Activated naive CD4-positive, alpha-beta T cell treated with anti-CD3 and anti-CD28 coated beads, Interleukin-2, amount 50 U/mL, for 24 hours (primary cell): ENCODE measurements around the gene CLMN.

Experiments used
- H3K27ac Mint-ChIP-seq: one replicate; pipeline ENCODE4 v1.8.0; 2021; ENCODE audit warnings: mild to moderate bottlenecking, mixed read lengths
- H3K27me3 Mint-ChIP-seq: one replicate; pipeline ENCODE4 v1.8.0; 2021; ENCODE audit warnings: mixed read lengths
- H3K36me3 Mint-ChIP-seq: one replicate; pipeline ENCODE4 v1.8.0; 2021; ENCODE audit warnings: mixed read lengths
- H3K4me1 Mint-ChIP-seq: one replicate; pipeline ENCODE4 v1.8.0; 2021; ENCODE audit warnings: mixed read lengths
- H3K4me3 Mint-ChIP-seq: one replicate; pipeline ENCODE4 v1.8.0; 2021; ENCODE audit warnings: mild to moderate bottlenecking, mixed read lengths
- H3K9me3 Mint-ChIP-seq: one replicate; pipeline ENCODE4 v1.8.0; 2021; ENCODE audit warnings: mixed read lengths

CLMN gene

DNA sequence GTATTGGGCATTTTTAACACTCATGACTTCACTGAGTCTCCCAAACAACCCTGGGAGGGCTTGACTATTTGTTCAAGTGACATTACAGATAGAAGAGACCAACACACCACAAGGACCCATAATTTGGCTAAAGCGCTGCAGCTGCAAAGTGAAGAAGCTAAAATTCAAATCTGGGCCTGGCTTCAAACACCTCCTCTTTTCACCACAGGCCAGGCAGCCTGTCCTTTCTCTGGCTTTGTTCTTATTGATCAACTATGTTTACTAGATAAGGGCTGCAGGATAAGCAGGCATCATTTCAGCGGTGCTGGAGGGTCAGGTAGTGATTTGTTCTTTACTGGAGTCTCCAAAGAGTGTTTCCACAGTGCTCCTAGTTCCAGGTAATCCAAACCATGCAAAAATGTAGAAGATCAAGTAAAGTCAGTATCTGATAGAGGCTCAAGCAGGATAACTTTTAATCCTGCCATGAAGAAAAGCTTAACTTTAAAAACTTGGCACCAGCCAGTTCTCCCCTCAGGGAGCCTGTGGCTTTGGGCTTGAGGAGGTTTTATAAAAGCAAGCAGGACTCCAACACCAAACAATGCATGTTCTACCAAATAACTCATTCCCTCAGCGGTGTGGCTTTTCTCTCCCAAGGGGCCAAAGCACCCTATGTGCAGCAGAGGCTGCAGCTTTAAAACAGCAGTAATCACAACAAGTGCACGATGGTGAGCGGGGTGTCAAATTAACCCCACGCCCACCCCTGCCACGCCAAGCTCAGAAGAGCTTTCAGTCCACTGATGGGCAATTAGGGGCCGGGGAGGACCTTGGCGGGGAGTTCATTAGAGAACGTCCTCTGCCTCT, 16.8 kb downstream of the CLMN start:
- Mint-ChIP-seq H3K4me3 (no peak overlapping the region), H3K4me1 (no peaks in the 10 kb centered on the region), H3K27me3 (peaks cover 2% of the 10 kb centered on the region), H3K9me3 (no peaks in the 10 kb centered on the region), H3K27ac (no peak overlapping the region), H3K36me3 (no peaks in the 10 kb centered on the region)

DNA sequence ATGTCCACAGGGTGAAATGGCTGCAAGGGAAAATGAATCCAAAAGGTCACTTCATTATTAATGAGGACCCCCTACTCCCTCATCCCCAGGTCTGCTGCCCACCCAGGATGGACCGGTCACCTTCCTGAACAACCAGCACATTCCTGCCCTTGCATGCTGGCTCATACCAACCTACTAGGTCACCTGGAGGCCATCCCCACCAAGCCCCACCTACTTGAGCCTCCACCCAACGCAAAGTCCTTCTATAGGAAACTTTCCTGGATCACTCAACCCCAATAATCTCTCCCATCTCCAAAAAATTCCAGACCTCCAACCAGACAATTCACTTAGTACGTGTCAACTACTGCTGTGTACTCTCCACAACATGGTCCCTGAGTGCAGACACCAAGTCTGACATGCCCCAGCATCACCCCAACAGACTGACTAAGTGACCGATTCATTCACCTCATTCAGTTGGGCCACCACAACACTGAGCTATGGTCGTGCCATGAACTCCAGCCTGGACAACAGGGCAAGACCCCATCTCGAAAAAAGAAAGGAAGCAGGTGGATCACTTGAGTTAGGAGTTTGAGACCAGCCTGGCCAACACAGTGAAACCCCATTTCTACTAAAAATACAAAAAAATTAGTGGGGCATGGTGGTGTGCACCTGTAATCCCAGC, 18.1 kb downstream of the CLMN start:
- H3K36me3 Mint-ChIP-seq, result no peaks in the 10 kb centered on the region
- H3K9me3 Mint-ChIP-seq, result peaks cover 1% of the 10 kb centered on the region
- H3K4me1 Mint-ChIP-seq, result no peaks in the 10 kb centered on the region
- no peak overlapping the region for H3K27ac Mint-ChIP-seq
- no peaks in the 10 kb centered on the region for H3K27me3 Mint-ChIP-seq
- no peak overlapping the region for H3K4me3 Mint-ChIP-seq

DNA sequence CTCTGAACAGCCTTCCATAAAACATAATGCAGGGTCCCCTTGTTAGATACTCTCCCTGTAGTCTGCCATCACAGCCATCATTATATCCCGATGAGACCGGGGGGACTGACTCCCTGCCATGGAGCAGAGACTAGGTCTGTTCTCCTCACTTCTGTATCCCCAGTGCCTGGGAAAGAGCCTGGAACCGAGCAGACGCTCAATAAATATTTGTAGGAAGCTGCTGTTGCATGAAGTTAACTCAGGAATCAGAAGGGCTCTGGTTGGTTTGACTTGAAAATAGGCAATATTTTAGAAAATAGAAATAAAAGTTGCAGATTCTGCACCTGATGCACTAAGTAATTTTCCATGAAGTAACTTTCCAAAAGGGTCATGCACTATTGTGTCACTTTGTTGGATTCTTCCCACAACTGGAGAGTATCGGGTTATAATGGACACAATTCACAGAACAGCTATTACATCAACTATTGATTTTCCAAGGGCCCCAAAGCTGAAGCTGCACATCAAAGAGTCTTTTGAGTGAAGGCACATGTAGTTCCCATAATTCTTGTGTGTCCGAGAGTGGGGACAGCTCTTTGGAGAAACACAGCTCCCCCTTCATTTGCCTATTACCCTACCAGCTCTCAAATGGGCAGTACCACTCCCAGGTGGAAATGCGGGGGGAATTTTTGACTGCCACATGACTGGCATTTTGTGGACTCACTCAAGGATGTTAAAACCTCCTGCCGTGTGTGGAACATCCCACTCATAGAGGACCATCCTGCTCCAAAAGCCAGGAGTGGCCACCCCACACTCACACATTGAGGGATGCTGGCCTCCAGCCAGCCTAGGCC, 18.8 kb downstream of the CLMN start:
- Mint-ChIP-seq H3K27ac (no peak overlapping the region), H3K4me3 (no peak overlapping the region), H3K4me1 (no peaks in the 10 kb centered on the region), H3K9me3 (peaks cover 6% of the 10 kb centered on the region), H3K36me3 (peaks cover 2% of the 10 kb centered on the region), H3K27me3 (peaks cover 3% of the 10 kb centered on the region)

DNA sequence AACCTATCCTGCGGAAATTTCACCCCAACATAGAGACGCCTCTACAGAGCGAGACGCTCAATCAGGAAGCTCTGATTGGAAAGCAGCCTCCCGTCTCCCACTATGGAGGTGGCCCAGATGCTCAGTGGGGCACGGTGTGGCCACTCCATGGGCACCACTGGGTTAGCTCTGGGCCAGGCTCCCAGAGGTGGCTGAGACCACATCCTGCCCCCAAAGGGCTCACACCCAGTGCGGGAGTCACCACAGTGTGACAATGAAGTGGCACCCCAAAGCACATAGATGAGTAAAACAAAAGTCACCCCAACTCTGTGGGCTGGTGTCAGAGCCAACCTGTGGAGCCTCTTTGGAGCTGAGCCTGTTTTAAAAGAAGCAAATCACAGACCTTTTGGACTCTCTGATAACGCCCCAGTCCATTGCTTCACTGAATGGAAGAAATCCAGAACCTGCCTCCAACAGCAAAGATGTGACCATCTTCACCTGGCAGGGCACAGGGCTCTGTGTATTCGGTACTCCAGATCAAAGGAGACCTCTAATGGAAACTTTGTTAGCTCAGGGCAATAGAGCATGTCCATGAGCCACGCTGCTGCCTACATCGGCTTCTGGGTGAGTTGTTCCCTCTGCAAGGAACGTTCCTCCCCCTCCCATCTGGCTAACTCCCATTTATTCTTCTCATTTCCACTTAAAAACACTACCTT, 19.6 kb downstream of the CLMN start:
- peaks cover 6% of the 10 kb centered on the region for H3K9me3 Mint-ChIP-seq
- peaks cover 2% of the 10 kb centered on the region for H3K36me3 Mint-ChIP-seq
- no peaks in the 10 kb centered on the region for H3K4me1 Mint-ChIP-seq
- H3K27ac Mint-ChIP-seq, result no peak overlapping the region
- no peak overlapping the region for H3K4me3 Mint-ChIP-seq
- peaks cover 3% of the 10 kb centered on the region for H3K27me3 Mint-ChIP-seq

DNA sequence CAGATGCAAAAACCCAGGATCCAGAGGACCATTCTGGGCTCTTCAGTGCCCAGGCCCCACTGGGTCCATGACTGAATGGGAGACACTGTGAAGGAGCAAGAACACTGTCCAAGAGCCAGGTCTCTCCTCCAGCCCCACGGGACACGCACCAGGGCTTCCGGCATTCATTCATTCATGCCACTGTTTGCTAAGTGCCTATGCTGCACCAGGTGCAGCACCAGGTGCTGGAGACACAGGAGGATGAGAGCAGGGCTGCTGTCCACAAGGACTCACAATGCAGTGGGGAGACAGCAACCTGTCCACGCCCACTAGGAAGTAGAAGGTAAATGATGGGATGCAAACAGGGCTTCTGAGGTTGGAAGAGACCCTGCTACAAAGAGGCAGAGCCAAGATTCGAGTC, 20.4 kb downstream of the CLMN start:
- no peak overlapping the region for H3K4me3 Mint-ChIP-seq
- H3K4me1 Mint-ChIP-seq, result no peaks in the 10 kb centered on the region
- peaks cover 6% of the 10 kb centered on the region for H3K9me3 Mint-ChIP-seq
- H3K36me3 Mint-ChIP-seq, result peaks cover 2% of the 10 kb centered on the region
- peaks cover 4% of the 10 kb centered on the region for H3K27me3 Mint-ChIP-seq
- H3K27ac Mint-ChIP-seq, result no peak overlapping the region

DNA sequence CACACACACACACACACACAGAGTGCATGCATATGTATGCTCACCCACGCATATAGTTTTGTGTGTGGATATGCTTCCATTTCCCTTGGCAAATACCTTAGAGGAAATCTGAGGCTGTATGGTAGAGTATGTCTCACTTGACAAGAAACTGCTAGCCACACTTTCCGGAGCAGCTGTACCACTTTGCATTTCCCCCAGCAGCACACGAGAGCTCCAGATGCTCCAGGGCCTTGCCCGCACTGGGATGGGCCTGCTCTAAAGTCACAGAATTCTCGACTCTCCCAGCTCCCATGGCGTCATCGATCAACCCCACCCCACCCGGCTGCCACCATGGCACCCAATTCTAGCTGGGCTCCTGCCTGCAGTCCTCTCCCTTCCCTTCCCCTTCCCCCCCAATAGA, 21.9 kb downstream of the CLMN start:
- Mint-ChIP-seq H3K36me3 (peaks cover 2% of the 10 kb centered on the region), H3K27me3 (peaks cover 5% of the 10 kb centered on the region), H3K9me3 (peaks cover 6% of the 10 kb centered on the region), H3K4me3 (no peak overlapping the region), H3K4me1 (no peaks in the 10 kb centered on the region), H3K27ac (no peak overlapping the region)

DNA sequence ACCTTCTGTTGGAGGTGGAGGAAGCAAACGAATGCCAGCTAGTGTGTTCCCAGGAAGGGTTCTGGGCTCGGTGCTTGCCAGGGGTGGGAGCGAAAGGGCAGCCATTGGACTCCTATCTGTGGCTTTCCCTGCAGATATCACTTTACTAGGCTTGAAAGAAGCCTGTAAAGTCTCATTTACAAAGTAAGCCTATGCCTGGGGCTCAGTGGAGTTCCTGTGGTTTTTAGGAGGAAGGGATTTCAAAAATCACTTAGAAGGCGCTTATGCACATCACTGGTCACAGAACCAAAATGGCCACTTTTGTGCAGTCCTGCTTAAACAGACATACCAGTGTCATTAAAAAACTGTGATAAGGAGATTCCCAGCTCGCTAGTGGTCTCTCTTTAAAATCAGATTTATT, 22.7 kb downstream of the CLMN start:
- H3K27me3 Mint-ChIP-seq, result peaks cover 5% of the 10 kb centered on the region
- no peak overlapping the region for H3K27ac Mint-ChIP-seq
- H3K9me3 Mint-ChIP-seq, result peaks cover 6% of the 10 kb centered on the region
- H3K4me1 Mint-ChIP-seq, result no peaks in the 10 kb centered on the region
- peaks cover 2% of the 10 kb centered on the region for H3K36me3 Mint-ChIP-seq
- H3K4me3 Mint-ChIP-seq, result no peak overlapping the region

DNA sequence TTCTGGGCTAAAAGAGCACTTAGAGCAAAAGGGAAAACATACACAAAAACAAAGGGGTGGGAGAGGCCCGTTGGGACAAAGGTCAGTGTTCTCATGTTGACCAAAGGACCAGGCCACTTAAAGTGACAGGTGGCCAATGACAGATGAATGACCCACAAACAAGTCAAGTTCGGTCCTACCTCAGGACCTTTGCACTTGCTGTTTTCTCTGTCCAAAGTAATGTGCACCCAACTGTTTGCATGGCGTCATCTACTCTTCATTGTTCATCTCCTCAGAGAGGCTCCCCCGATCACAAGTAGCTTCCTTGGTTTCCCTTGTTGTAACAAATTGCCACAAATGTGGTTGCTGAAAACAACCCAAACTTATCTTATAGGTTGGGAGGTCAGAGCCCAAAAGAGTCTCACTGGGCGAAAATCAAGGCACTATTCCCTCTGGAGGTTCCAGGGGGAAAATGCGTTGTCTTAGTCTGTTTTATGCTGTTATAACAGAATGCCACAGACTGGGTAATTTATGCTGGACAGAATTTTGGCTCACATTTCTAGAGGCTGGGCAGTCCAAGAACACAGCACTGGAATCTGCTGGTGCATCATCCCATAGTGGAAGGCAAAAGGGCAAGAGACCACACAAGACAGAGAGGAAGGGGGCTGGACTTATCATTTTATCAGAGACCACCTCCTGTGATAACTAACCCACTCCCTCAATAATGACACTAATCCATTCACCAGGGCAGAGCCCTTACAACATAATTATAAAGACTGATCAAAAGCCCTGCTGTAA, 23.9 kb downstream of the CLMN start:
- Mint-ChIP-seq H3K36me3 (peaks cover 2% of the 10 kb centered on the region), H3K4me3 (no peak overlapping the region), H3K4me1 (no peaks in the 10 kb centered on the region), H3K27me3 (peaks cover 7% of the 10 kb centered on the region), H3K9me3 (peaks cover 6% of the 10 kb centered on the region), H3K27ac (no peak overlapping the region)

DNA sequence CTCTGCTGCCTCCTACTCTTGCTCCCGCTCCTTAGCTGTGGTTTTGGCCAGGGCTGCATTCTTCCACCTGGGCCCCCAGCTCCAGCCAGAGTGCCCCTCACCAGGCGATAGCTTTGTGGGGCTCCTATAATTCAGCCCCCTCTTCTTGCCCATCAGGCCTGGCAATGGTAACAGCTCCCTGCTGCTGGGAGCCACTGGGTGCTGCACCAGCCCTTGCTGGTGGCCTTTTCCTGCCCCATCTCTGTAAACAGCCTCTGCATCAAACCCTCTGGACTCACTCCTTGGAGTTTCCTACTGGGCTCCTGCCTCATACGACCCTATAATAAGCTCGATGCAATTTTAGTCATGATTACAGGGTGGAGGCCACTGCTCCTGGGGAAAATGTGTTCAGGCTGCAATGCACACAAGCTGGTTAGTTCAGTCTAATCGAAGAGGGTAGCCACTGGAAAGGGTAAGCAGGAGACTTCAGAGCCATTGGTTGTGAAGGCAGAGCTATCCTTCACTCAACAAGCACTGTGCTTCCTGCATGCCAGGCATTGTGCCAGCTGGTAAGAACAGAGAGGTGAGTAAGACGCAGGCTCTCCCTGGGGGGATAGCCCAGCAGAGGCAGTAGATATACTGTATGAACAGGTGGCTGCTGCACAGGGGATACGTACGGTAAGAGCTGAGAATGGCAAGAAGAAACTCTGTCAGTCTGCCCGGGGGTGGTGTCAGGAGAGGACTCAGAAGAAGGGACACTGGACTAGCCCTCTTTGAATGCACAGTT, 24.7 kb downstream of the CLMN start:
- H3K9me3 Mint-ChIP-seq, result peaks cover 6% of the 10 kb centered on the region
- peaks cover 7% of the 10 kb centered on the region for H3K27me3 Mint-ChIP-seq
- H3K36me3 Mint-ChIP-seq, result peaks cover 2% of the 10 kb centered on the region
- H3K27ac Mint-ChIP-seq, result no peak overlapping the region
- H3K4me3 Mint-ChIP-seq, result no peak overlapping the region
- no peaks in the 10 kb centered on the region for H3K4me1 Mint-ChIP-seq

DNA sequence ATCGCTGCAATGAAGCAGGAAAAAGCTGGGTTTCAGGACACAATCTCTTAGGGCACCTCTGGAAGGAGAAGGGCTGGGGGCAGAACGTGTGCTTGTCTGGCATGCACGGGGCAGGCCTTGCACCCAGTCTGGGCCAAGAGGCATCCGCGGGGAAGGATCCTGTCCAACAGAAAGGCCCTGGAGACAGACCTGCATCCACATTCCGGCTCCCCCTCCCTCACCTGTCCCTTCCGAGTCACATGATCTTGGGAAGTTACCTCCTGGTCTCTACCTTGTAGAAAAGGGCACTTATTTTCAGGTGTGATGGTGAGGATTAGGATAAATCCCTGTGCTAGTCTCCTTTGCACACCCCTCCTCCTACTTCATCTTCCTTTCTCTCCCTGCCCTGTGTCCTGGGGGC, 25.4 kb downstream of the CLMN start:
- Mint-ChIP-seq H3K4me1 (no peaks in the 10 kb centered on the region), H3K9me3 (peaks cover 6% of the 10 kb centered on the region), H3K36me3 (peaks cover 2% of the 10 kb centered on the region), H3K4me3 (no peak overlapping the region), H3K27ac (no peak overlapping the region), H3K27me3 (peaks cover 7% of the 10 kb centered on the region)

DNA sequence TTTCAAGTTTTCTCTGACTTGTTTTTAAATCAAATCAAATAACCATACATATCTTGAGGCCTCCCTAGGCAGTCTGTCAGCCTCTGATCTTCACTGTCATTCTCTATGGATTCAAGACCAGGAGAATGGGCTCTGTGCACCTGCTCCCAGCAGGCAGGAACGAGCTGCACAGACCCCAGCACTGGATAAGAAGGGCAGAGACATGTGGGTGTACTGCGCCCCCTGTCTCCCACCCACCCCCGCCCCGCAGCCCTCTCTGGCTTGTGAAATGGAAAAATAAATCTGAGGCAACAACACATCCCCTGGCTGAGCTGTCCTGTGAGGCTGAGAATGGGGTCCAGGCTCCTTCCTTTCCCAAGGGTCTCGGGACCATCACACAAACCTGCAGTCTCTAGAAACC, 26.3 kb downstream of the CLMN start:
- Mint-ChIP-seq H3K9me3 (peaks cover 6% of the 10 kb centered on the region), H3K4me3 (no peak overlapping the region), H3K27me3 (peaks cover 9% of the 10 kb centered on the region), H3K36me3 (peaks cover 2% of the 10 kb centered on the region), H3K27ac (no peak overlapping the region), H3K4me1 (no peaks in the 10 kb centered on the region)

DNA sequence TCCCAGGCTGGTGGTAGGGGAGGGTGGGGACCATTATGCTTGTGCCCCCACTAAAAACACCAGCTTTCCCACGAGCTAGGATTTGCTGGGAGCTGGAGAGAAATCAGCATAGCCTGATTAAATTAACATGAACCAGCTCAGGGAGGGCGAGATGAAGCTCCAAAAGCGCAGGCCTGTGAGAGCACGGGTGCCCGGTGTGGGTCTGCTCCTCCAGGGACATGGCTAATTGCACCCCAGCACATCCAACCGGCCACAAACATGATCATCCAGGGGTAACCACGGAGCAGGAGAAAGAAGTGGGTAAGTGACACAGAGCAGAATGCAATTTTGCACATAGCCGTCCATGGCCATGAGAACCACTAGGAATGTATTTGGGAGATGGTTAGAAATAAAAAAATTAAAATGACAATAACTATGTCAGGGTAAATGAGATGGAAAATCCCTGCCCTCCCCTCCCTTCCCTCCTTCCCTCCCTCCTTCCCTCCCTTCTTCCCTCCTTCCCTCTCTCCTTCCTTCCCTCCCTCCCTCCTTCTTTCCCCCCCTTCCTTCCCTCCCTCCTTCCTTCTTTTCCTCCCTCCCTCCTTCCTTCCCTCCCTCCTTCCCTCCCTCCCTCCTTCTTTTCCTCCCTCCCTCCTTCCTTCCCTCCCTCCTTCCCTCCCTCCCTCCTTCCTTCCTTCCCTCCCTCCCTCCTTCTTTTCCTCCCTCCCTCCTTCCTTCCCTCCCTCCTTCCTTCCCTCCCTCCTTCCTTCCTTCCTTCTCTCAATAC, 26.9 kb downstream of the CLMN start:
- H3K27ac Mint-ChIP-seq, result no peak overlapping the region
- no peaks in the 10 kb centered on the region for H3K4me1 Mint-ChIP-seq
- peaks cover 6% of the 10 kb centered on the region for H3K9me3 Mint-ChIP-seq
- peaks cover 11% of the 10 kb centered on the region for H3K27me3 Mint-ChIP-seq
- peaks cover 2% of the 10 kb centered on the region for H3K36me3 Mint-ChIP-seq
- H3K4me3 Mint-ChIP-seq, result no peak overlapping the region

DNA sequence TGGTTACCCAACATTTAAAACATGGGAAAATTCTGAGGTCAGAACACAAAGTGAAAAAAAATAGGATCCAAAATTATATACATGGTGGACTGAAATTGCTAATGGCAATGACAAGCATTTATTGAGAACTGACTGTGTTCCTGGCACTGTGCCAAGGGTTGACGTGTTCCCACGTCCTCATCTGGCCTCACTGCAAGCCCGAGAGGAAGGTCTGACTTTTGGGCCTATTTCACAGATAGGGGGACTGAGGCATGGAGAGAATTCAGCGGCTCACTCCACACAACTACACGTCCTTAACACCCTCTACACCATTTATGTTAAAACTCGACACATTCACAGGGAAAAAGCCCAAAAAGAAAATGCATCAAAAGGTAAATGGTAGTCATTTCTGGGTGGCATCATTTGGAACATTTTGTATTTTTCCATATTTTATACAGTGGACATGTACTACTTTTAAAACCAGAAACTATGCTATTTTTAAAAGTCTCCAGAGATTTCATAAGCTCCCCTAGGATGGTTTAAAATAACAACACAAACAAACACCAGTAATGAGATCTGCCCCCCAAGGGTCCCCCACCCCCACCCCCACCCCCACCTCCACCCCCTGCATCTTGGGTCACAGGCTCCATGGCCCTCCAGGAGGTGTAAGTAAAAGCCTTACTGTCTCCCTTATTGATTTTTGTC, 27.7 kb downstream of the CLMN start:
- H3K9me3 Mint-ChIP-seq, result peaks cover 6% of the 10 kb centered on the region
- peaks cover 2% of the 10 kb centered on the region for H3K36me3 Mint-ChIP-seq
- H3K4me1 Mint-ChIP-seq, result no peaks in the 10 kb centered on the region
- H3K27ac Mint-ChIP-seq, result no peak overlapping the region
- H3K4me3 Mint-ChIP-seq, result no peak overlapping the region
- peaks cover 11% of the 10 kb centered on the region for H3K27me3 Mint-ChIP-seq
